ENCODE measurements around the gene A2ML1.

DNA sequence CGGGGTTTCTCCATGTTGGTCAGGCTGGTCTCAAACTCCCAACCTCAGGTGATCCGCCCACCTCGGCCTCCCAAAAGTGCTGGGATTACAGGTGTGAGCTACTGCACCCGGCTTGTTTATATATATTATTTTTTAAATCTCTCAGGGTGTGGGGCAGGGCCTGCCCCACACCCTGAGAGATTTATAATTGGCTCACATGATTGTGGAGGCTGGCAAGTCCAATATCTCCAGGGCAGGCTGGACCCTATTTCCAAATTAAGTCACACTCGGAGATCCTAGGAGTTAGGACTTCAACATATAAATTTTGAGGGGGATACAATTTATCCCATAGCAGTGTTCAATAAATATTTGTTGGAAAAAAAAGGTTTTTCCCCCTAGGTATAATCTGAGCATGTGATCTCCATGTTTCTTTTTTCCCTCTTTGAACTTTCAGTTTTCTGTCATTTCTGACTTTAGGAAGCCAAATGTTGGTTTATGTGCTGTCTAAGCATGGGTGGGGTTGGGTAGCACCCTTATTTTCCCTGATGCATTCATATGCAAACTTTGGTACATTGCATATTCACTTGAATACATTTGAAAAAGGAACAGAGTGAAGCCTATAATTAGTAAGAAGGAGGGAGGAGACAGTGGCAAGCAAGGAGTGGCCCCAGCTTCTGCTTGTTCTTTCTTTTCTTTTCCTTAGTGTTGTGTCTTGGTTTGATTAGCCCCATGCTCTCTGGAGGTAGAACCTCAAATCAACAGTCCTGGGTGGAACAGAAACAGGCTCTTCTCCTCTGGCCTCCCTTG is 8.7 kb upstream of the A2ML1 start:
- TF ChIP-seq EZH2 (IDR thresholded peaks at IDR 0.05; ENCODE audit: borderline replicate concordance, low read depth, low read length, severe bottlenecking) (no peak), POLR2A (IDR thresholded peaks at IDR 0.05; ENCODE audit: low read depth, low read length) (no peak), POLR2AphosphoS5 (IDR thresholded peaks at IDR 0.05; ENCODE audit: insufficient read depth, low read depth, low read length) (no peak), JUN (IDR thresholded peaks at IDR 0.05; ENCODE audit: borderline replicate concordance, insufficient read depth, insufficient read length, low read depth) (no peak), GATA2 (IDR thresholded peaks at IDR 0.05; ENCODE audit: insufficient read depth, insufficient read length, low read depth, low read length) (no peak), MYC (IDR thresholded peaks at IDR 0.05; ENCODE audit: low read depth, low read length) (no peak), FOS (IDR thresholded peaks at IDR 0.05; ENCODE audit: borderline replicate concordance, insufficient read depth, low read length) (no peak)
- TF ChIP-seq, protein P1, sequence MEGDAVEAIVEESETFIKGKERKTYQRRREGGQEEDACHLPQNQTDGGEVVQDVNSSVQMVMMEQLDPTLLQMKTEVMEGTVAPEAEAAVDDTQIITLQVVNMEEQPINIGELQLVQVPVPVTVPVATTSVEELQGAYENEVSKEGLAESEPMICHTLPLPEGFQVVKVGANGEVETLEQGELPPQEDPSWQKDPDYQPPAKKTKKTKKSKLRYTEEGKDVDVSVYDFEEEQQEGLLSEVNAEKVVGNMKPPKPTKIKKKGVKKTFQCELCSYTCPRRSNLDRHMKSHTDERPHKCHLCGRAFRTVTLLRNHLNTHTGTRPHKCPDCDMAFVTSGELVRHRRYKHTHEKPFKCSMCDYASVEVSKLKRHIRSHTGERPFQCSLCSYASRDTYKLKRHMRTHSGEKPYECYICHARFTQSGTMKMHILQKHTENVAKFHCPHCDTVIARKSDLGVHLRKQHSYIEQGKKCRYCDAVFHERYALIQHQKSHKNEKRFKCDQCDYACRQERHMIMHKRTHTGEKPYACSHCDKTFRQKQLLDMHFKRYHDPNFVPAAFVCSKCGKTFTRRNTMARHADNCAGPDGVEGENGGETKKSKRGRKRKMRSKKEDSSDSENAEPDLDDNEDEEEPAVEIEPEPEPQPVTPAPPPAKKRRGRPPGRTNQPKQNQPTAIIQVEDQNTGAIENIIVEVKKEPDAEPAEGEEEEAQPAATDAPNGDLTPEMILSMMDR (IDR thresholded peaks at IDR 0.05; ENCODE audit: extremely low read depth in 1 of 2, insufficient read depth in 1 of 2, low read depth in 1 of 2, low read length in 2 of 2): no peak
- TF ChIP-seq, protein P2, sequence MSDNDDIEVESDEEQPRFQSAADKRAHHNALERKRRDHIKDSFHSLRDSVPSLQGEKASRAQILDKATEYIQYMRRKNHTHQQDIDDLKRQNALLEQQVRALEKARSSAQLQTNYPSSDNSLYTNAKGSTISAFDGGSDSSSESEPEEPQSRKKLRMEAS (IDR thresholded peaks at IDR 0.05; ENCODE audit: insufficient read depth, insufficient read length): no peak

Measured in endothelial cell of umbilical vein (primary cell).